OCI-LY1 (cell line): ENCODE measurements around the gene RAD52.
A peak's percentile ranks its signal among the peaks of the same experiment; 100 is the strongest.

Source experiments
- EZH2 ChIP-seq: fragments of 200-600 bp; sonication (generic), shearing (Covaris generic); IDR thresholded peaks from 2 replicates; pipeline ENCODE4 v1.8.0; 2017; ENCODE audit warnings: borderline replicate concordance, mixed run types, mild to moderate bottlenecking, antibody characterized with exemption, low read length, moderate library complexity, mixed read lengths
- TF ChIP-seq, protein P1 (sequence below): fragments of 200-600 bp; sonication (generic), shearing (Covaris generic); IDR thresholded peaks from 2 replicates; pipeline ENCODE4 v1.5.1; 2017; ENCODE audit warnings: mild to moderate bottlenecking, antibody characterized with exemption, low read length, moderate library complexity, mixed read lengths

DNA sequence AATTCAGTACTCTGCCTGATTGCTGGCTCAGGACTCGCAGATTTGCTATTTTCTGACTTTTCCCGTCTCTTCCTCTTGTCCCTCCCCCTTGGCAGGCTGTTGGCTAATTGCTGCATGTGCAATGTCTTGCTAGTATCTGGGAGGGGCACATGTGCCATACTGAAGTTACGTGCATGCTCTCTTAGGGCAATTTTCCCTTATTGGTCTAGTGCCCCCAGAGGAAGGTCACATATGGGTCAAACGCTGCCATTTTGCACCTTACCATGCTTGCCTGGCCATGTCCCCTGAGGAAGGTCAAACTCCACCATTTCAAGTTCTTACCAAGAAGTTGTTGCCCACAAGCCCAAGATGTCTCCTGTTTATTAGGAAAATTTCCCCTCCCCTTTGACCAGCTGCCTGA, 27.7 kb upstream of the RAD52 start:
- TF ChIP-seq, protein P1, sequence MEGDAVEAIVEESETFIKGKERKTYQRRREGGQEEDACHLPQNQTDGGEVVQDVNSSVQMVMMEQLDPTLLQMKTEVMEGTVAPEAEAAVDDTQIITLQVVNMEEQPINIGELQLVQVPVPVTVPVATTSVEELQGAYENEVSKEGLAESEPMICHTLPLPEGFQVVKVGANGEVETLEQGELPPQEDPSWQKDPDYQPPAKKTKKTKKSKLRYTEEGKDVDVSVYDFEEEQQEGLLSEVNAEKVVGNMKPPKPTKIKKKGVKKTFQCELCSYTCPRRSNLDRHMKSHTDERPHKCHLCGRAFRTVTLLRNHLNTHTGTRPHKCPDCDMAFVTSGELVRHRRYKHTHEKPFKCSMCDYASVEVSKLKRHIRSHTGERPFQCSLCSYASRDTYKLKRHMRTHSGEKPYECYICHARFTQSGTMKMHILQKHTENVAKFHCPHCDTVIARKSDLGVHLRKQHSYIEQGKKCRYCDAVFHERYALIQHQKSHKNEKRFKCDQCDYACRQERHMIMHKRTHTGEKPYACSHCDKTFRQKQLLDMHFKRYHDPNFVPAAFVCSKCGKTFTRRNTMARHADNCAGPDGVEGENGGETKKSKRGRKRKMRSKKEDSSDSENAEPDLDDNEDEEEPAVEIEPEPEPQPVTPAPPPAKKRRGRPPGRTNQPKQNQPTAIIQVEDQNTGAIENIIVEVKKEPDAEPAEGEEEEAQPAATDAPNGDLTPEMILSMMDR = peak; percentile 38; the same call in 1 of the 2 replicates
- TF ChIP-seq EZH2 = no peak
